ENCODE data around the gene JADE1. TPM values are rescaled to one million over a fixed set of nuclear protein-coding genes. Genes with fewer than 3 reads are reported as not detected.

Gene JADE1
- total and polyA plus RNA-seq, 2 of the 4 experiments (the other 2 are of a cell fraction) = 13.8 to 32.6 TPM

DNA sequence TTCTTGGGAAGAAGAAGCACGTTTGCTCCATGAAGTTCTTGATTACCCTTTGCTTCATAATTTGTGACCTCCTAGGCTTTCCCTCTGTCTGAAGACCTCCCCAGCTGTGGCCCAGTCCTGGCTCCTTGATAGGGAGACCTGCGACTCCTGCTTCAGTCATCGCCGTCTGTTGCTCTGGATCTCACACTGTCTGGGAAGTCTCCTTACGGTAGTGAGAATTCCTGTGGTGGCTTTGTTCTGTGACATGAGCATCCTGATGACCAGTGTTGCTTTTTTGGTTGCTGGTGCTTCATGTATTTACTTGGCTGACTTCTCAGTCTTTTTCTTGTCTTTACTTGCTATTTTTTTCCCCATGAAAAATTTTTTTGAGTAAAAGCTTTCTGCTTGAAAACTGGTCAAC is 44.2 kb downstream of the JADE1 start:
- Histone ChIP-seq H4K91ac (ENCODE audit: insufficient read depth, low read depth, low read length) (no peak overlapping the region), H4K5ac (ENCODE audit: low read depth, low read length) (no peak overlapping the region; the same call in 1 of the 2 replicates), H2AK5ac (ENCODE audit: low read depth, low read length) (no peak overlapping the region), H4K8ac (ENCODE audit: low read depth in 2 of 2, low read length in 2 of 2) (no peak overlapping the region; a peak in 1 of 4 replicates), H2AK9ac (replicated peaks; ENCODE audit: low read depth, low read length, poor library complexity) (no peak overlapping the region), H3K27ac (ENCODE audit: insufficient read depth, low read length) (no peak overlapping the region), H3K18ac (ENCODE audit: low read depth, low read length) (peak overlapping the region; percentile 47; the same call in 1 of the 2 replicates), H3K23ac (ENCODE audit: low read depth, low read length) (no peak overlapping the region; the same call in 1 of the 2 replicates), H3K4ac (ENCODE audit: low read depth, low read length) (peak overlapping the region; percentile 19; the same call in 1 of the 2 replicates), H3K9me3 (ENCODE audit: control insufficient read depth, insufficient read depth, low read length) (no peaks in the 10 kb centered on the region), H3K9me1 (ENCODE audit: insufficient read depth, low read length) (peaks cover 22% of the 10 kb centered on the region), H3K79me1 (ENCODE audit: low read depth in 1 of 2, low read length in 2 of 2) (peaks cover 40 to 67% of the 10 kb centered on the region in 2 experiments), H4K20me1 (ENCODE audit: insufficient read depth, low read length) (no peaks in the 10 kb centered on the region), H2BK20ac (ENCODE audit: low read depth, low read length) (no peak overlapping the region), H3K4me3 (ENCODE audit: insufficient read depth, low read depth, low read length) (no peak overlapping the region), H2BK120ac (ENCODE audit: low read depth, low read length) (0 out of 2 replicates have a peak overlapping the region, but pooled peaks have one; percentile 27), H3K4me1 (ENCODE audit: control insufficient read depth, insufficient read depth, low read length) (peaks cover 12% of the 10 kb centered on the region), H3K27me3 (ENCODE audit: control insufficient read depth, insufficient read depth, low read length) (no peaks in the 10 kb centered on the region), H2BK15ac (ENCODE audit: low read depth, low read length) (no peak overlapping the region; the same call in 2 of the 3 replicates), H3K14ac (replicated peaks; ENCODE audit: low read depth, low read length) (0 out of 2 replicates have a peak overlapping the region, but pooled peaks have one; percentile 4), H2BK5ac (ENCODE audit: low read depth, low read length, poor library complexity, severe bottlenecking) (peak overlapping the region; percentile 25), H2AFZ (replicated peaks; ENCODE audit: low read length, poor library complexity) (no peak overlapping the region), H3K36me3 (ENCODE audit: control insufficient read depth, insufficient read depth, low read length) (peaks cover 67% of the 10 kb centered on the region), H3K56ac (ENCODE audit: extremely low read depth, insufficient read depth, low read length) (no peak overlapping the region), H3K4me2 (ENCODE audit: low read depth, low read length) (no peak overlapping the region), H3K9ac (ENCODE audit: low read depth, low read length) (no peak overlapping the region)
- BruUV-seq (replicated peaks) = no TSS peak
- dilution Hi-C loops (cut with HindIII; ENCODE audit: low sequenced_read_pairs, unreplicated experiment) = no loop called here
- ATAC-seq (ENCODE audit: low read depth) (no peak), DNase-seq (peak; percentile 69)
- TF ChIP-seq POLR2A (IDR thresholded peaks at IDR 0.05; ENCODE audit: low read depth, low read length) (no peak), CHD1 (IDR thresholded peaks at IDR 0.05; ENCODE audit: low read depth, low read length) (no peak), MXI1 (IDR thresholded peaks at IDR 0.05; ENCODE audit: borderline replicate concordance, low read depth, low read length) (no peak), SMC3 (IDR thresholded peaks at IDR 0.05; ENCODE audit: low read depth, low read length) (no peak), RAD21 (IDR thresholded peaks at IDR 0.05; ENCODE audit: low read length) (no peak), RFX5 (IDR thresholded peaks at IDR 0.05; ENCODE audit: low read depth, low read length) (no peak), BHLHE40 (IDR thresholded peaks at IDR 0.05; ENCODE audit: low read depth, low read length) (no peak), CEBPB (IDR thresholded peaks at IDR 0.05; ENCODE audit: low read depth, low read length) (no peak), MAZ (IDR thresholded peaks at IDR 0.05; ENCODE audit: borderline replicate concordance, low read depth, low read length) (no peak), RCOR1 (IDR thresholded peaks at IDR 0.05; ENCODE audit: insufficient replicate concordance, low read length) (no peak), NFE2L2 (IDR thresholded peaks at IDR 0.05; ENCODE audit: low read depth, low read length) (no peak), FOS (IDR thresholded peaks at IDR 0.05; ENCODE audit: low read depth, low read length) (no peak), MAFK (IDR thresholded peaks at IDR 0.05; ENCODE audit: low read depth, low read length) (no peak)
- TF ChIP-seq, protein P1, sequence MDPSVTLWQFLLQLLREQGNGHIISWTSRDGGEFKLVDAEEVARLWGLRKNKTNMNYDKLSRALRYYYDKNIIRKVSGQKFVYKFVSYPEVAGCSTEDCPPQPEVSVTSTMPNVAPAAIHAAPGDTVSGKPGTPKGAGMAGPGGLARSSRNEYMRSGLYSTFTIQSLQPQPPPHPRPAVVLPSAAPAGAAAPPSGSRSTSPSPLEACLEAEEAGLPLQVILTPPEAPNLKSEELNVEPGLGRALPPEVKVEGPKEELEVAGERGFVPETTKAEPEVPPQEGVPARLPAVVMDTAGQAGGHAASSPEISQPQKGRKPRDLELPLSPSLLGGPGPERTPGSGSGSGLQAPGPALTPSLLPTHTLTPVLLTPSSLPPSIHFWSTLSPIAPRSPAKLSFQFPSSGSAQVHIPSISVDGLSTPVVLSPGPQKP (IDR thresholded peaks at IDR 0.05; ENCODE audit: borderline replicate concordance, low read depth, low read length) = no peak
- TF ChIP-seq, protein P2, sequence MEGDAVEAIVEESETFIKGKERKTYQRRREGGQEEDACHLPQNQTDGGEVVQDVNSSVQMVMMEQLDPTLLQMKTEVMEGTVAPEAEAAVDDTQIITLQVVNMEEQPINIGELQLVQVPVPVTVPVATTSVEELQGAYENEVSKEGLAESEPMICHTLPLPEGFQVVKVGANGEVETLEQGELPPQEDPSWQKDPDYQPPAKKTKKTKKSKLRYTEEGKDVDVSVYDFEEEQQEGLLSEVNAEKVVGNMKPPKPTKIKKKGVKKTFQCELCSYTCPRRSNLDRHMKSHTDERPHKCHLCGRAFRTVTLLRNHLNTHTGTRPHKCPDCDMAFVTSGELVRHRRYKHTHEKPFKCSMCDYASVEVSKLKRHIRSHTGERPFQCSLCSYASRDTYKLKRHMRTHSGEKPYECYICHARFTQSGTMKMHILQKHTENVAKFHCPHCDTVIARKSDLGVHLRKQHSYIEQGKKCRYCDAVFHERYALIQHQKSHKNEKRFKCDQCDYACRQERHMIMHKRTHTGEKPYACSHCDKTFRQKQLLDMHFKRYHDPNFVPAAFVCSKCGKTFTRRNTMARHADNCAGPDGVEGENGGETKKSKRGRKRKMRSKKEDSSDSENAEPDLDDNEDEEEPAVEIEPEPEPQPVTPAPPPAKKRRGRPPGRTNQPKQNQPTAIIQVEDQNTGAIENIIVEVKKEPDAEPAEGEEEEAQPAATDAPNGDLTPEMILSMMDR (conservative IDR thresholded peaks at IDR 0.05; ENCODE audit: low read depth, low read length) = no peak
- TF ChIP-seq, protein P3, sequence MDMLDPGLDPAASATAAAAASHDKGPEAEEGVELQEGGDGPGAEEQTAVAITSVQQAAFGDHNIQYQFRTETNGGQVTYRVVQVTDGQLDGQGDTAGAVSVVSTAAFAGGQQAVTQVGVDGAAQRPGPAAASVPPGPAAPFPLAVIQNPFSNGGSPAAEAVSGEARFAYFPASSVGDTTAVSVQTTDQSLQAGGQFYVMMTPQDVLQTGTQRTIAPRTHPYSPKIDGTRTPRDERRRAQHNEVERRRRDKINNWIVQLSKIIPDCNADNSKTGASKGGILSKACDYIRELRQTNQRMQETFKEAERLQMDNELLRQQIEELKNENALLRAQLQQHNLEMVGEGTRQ (IDR thresholded peaks at IDR 0.05; ENCODE audit: low read depth, low read length) = no peak
- intact Hi-C loops (cut with micrococcal nuclease) = no loop called here
- ChIA-PET POLR2A (ENCODE audit: unreplicated experiment) (no interaction called here), CTCF (no interaction called here)
- in situ Hi-C loops (cut with MboI; ENCODE audit: low sequenced_read_pairs) = no loop called here
- no CpG with 5 or more reads among the region's 5 CpGs for WGBS, 2 experiments (ENCODE audit: extremely low coverage in 2 of 2, insufficient read length in 1 of 2)
